HPDE6-E6E7 (cell line): ENCODE results near the gene GP9.

ENCODE experiments used
- DNase-seq: peaks from one replicate; pipeline ENCODE4 v3.0.0; 2011; ENCODE audit warnings: missing footprints; ENCODE audit errors: extremely low spot score

The GP9 gene

GRCh38 chr3:129028866-129029265 is 31.7 kb upstream of the GP9 start:
- DNase-seq = no peak

GRCh38 chr3:129030611-129031010 is 30.0 kb upstream of the GP9 start:
- DNase-seq = no peak

GRCh38 chr3:129031476-129032215 is 28.9 kb upstream of the GP9 start:
- DNase-seq = no peak

- DNase-seq = no peak
These were observed 27.9 kb upstream of the GP9 start for GRCh38 chr3:129032716-129033115.

- no peak for DNase-seq
These were observed 27.4 kb upstream of the GP9 start for GRCh38 chr3:129033151-129033550.

- DNase-seq = no peak
These were observed 26.8 kb upstream of the GP9 start for GRCh38 chr3:129033633-129034321.

- DNase-seq = no peak
These were observed 25.9 kb upstream of the GP9 start for GRCh38 chr3:129034642-129035041.

GRCh38 chr3:129035360-129036221 is 25.0 kb upstream of the GP9 start:
- no peak for DNase-seq

GRCh38 chr3:129036222-129037092 is 24.1 kb upstream of the GP9 start:
- no peak for DNase-seq

- DNase-seq = no peak
These were observed 23.5 kb upstream of the GP9 start for GRCh38 chr3:129037093-129037419.

GRCh38 chr3:129038121-129038855 is 22.3 kb upstream of the GP9 start:
- DNase-seq = no peak

GRCh38 chr3:129039271-129040038 is 21.1 kb upstream of the GP9 start:
- DNase-seq = no peak

- DNase-seq = no peak
These were observed 20.6 kb upstream of the GP9 start for GRCh38 chr3:129040039-129040336.

- DNase-seq = no peak
These were observed 19.8 kb upstream of the GP9 start for GRCh38 chr3:129040579-129041300.

- DNase-seq = no peak
These were observed 14.9 kb upstream of the GP9 start for GRCh38 chr3:129045675-129046036.

- no peak for DNase-seq
These were observed 14.4 kb upstream of the GP9 start for GRCh38 chr3:129046037-129046731.

GRCh38 chr3:129046732-129047552 is 13.6 kb upstream of the GP9 start:
- no peak for DNase-seq

GRCh38 chr3:129047553-129047839 is 13.1 kb upstream of the GP9 start:
- DNase-seq = no peak
